ENCODE data around the gene ATF6.

The ATF6 gene

GRCh38 chr1:161985301-161985822, 219.2 kb downstream of the ATF6 start:
- no peak for DNase-seq
- no peaks in the 10 kb centered on the region for H3K9me3 ChIP-seq (replicated peaks; ENCODE audit: insufficient read depth, low read length)

GRCh38 chr1:161986328-161986727, 220.2 kb downstream of the ATF6 start:
- no peaks in the 10 kb centered on the region for H4K20me1 ChIP-seq (ENCODE audit: insufficient read depth, low read length)
- no peaks in the 10 kb centered on the region for H3K9me3 ChIP-seq (replicated peaks; ENCODE audit: insufficient read depth, low read length)
- no peak overlapping the region for H3K4me2 ChIP-seq (ENCODE audit: low read depth, low read length)
- H3K79me2 ChIP-seq (ENCODE audit: low read length) = no peaks in the 10 kb centered on the region
- H3K9ac ChIP-seq (ENCODE audit: low read length) = no peak overlapping the region
- H3K36me3 ChIP-seq (replicated peaks; ENCODE audit: insufficient read depth, low read length) = no peaks in the 10 kb centered on the region
- no peaks in the 10 kb centered on the region for H3K9me2 ChIP-seq (replicated peaks; ENCODE audit: insufficient read depth, low read length)
- no peak overlapping the region for H2AFZ ChIP-seq (ENCODE audit: low read length)
- H3K4me3 ChIP-seq (ENCODE audit: low read length) = no peak overlapping the region
- no peak for DNase-seq
- H3K27ac ChIP-seq (ENCODE audit: low read length) = no peak overlapping the region
- no peaks in the 10 kb centered on the region for H3F3A ChIP-seq (ENCODE audit: insufficient read depth, low read length)
- no peaks in the 10 kb centered on the region for H3K27me3 ChIP-seq (replicated peaks; ENCODE audit: insufficient read depth, low read length)
- no peaks in the 10 kb centered on the region for H3K4me1 ChIP-seq (ENCODE audit: low read length)
- TF ChIP-seq CTCF (IDR thresholded peaks at IDR 0.05; ENCODE audit: low read length) = no peak
- no peak for TF ChIP-seq EZH2 (optimal IDR thresholded peaks at IDR 0.05; ENCODE audit: low read depth, low read length)
- no peak for TF ChIP-seq EZH2phosphoT487 (IDR thresholded peaks at IDR 0.05; ENCODE audit: low read length)

More at GRCh38 chr1:161985301-161985822, 219.2 kb downstream of the ATF6 start:
- no peaks in the 10 kb centered on the region for H3K9me2 ChIP-seq (replicated peaks; ENCODE audit: insufficient read depth, low read length)
- H3K27ac ChIP-seq (ENCODE audit: low read length) = no peak overlapping the region
- H3K79me2 ChIP-seq (ENCODE audit: low read length) = no peaks in the 10 kb centered on the region
- H3K4me3 ChIP-seq (ENCODE audit: low read length) = no peak overlapping the region
- H3K36me3 ChIP-seq (replicated peaks; ENCODE audit: insufficient read depth, low read length) = no peaks in the 10 kb centered on the region
- no peak overlapping the region for H3K9ac ChIP-seq (ENCODE audit: low read length)
- H3F3A ChIP-seq (ENCODE audit: insufficient read depth, low read length) = no peaks in the 10 kb centered on the region
- H2AFZ ChIP-seq (ENCODE audit: low read length) = no peak overlapping the region
- no peak overlapping the region for H3K4me2 ChIP-seq (ENCODE audit: low read depth, low read length)
- H3K4me1 ChIP-seq (ENCODE audit: low read length) = no peaks in the 10 kb centered on the region
- H3K27me3 ChIP-seq (replicated peaks; ENCODE audit: insufficient read depth, low read length) = no peaks in the 10 kb centered on the region
- TF ChIP-seq EZH2phosphoT487 (IDR thresholded peaks at IDR 0.05; ENCODE audit: low read length) (no peak), CTCF (IDR thresholded peaks at IDR 0.05; ENCODE audit: low read length) (no peak), EZH2 (optimal IDR thresholded peaks at IDR 0.05; ENCODE audit: low read depth, low read length) (no peak)
- no peaks in the 10 kb centered on the region for H4K20me1 ChIP-seq (ENCODE audit: insufficient read depth, low read length)

GRCh38 chr1:161987303-161987702, 221.2 kb downstream of the ATF6 start:
- Histone ChIP-seq H3K79me2 (ENCODE audit: low read length) (no peaks in the 10 kb centered on the region), H3F3A (ENCODE audit: insufficient read depth, low read length) (no peaks in the 10 kb centered on the region), H3K9me3 (replicated peaks; ENCODE audit: insufficient read depth, low read length) (no peaks in the 10 kb centered on the region), H3K9me2 (replicated peaks; ENCODE audit: insufficient read depth, low read length) (no peaks in the 10 kb centered on the region), H3K4me2 (ENCODE audit: low read depth, low read length) (no peak overlapping the region), H3K9ac (ENCODE audit: low read length) (no peak overlapping the region), H3K4me3 (ENCODE audit: low read length) (no peak overlapping the region), H3K27me3 (replicated peaks; ENCODE audit: insufficient read depth, low read length) (no peaks in the 10 kb centered on the region), H3K4me1 (ENCODE audit: low read length) (no peaks in the 10 kb centered on the region), H3K27ac (ENCODE audit: low read length) (no peak overlapping the region), H3K36me3 (replicated peaks; ENCODE audit: insufficient read depth, low read length) (no peaks in the 10 kb centered on the region), H4K20me1 (ENCODE audit: insufficient read depth, low read length) (no peaks in the 10 kb centered on the region), H2AFZ (ENCODE audit: low read length) (no peak overlapping the region)
- no peak for TF ChIP-seq CTCF (IDR thresholded peaks at IDR 0.05; ENCODE audit: low read length)
- TF ChIP-seq EZH2phosphoT487 (IDR thresholded peaks at IDR 0.05; ENCODE audit: low read length) = no peak
- no peak for TF ChIP-seq EZH2 (optimal IDR thresholded peaks at IDR 0.05; ENCODE audit: low read depth, low read length)
- no peak for DNase-seq

All from MM.1S (cell line).